Stimulated activated CD8-positive, alpha-beta memory T cell treated with anti-CD3 and anti-CD28 coated beads, Interleukin-12 subunit alpha, Interleukin-12 subunit beta, amount 100 ng/mL, for 1 hour (primary cell): Measurements from ENCODE around the gene DMTF1.

Source experiments
- DNase-seq: peaks from one replicate; pipeline ENCODE4 v3.0.0-alpha.2; 2020; ENCODE audit warnings: low read depth

The DMTF1 gene

DNA sequence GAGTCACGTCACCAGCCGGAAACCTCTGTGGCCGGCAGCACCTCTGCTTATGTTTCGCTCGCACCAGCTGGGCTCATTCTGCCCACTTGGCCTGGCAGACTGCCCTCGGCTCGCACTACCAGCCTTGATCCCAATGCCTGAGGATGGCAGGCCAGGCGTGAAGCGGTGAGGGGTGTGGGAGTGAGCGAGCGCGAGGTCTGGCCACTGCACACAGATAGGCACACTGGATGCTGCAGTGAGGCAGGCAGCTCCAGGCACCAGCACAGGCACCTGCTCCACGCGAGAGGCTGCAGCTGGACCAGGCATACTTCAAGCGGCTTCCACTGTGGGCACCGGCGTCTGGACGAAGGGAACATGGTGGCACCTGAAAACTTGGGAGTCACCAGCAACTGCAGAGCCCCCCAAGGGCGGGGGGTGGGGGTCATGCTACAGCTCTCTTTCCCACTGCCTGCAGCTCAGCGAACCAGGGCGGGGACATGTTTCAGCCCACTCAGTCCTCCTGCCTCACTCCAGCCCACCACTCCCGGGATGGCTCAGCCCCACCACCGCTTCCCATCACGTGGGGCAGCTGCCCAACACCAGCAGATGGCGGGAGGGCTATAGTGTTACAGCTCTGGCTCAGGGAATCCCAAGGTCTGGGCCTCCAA lies 5.4 kb upstream of the DMTF1 start:
- no peak for DNase-seq

DNA sequence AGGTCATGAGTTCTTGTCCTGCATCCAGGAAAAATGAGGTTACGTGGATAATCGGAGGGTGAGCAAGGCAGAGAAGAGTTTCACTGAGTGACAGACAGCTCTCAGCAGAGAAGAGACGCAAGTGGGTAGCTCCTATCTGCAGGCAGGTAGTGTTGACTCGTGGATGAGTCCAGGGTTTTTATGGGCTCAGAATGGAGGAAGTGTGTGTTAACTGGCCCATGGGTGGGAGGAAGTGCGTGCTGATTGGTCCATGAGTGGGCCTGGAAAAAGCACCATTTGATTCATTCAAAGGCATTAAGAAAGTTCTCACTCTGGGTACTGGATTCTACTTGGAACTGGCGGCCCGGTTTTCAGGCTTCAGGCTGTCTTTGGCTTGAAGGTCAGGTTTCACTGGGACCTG lies 4.8 kb upstream of the DMTF1 start:
- DNase-seq = no peak

- no peak for DNase-seq
These were observed 3.8 kb upstream of the DMTF1 start for GRCh38 chr7:87148332-87148955.

DNA sequence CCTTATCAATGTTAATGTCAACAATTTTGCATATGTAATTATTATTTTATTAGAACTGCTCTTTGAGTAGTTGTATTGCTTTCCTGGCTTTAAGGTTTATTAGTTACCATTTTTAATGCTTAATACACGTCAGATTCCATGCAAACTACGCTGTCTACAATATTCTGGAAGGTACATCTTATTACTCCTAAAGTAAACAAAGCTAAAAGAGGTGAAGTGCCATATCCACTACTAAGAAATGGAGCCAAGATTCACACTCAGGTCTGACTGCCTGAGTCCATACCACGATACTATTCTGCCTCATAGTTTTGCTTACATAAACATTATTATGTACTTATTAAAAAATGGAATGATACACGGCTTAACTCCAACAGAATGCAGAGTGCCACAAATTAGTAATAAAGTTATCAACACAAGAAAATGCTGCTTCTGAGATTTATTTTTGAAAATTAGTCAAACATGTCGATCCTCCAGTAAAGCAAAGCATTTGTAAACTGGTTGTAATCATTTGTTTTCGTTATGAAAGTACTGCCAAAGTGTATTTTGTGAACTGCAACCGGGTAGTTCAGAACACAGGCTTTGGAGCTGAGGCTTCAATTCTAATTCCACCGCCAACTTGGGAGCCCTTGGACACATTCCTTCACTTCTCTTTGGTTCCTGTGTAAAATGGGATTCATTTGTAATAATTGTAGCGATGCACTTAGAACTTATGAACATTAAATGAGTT lies 1.1 kb upstream of the DMTF1 start:
- DNase-seq = no peak

DNA sequence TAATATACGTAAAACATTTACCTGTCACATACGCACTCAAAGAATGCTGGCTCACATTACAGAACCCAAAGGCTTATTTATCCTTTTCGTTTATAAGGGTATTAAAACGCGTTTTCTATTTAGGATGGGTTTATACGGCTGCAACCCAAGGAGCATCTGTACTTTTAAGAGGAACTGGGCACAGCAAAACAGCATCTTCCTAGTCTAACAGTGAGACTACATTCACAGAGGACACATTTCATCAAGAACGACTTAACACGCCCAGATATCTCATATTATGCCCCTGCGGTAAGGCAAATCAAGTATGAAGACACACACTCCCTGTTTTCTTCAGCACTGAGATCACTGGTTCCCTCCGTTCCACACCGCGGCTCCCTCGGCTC lies 533 bp upstream of the DMTF1 start:
- no peak for DNase-seq

- DNase-seq = no peak
These were observed 816 bp downstream of the DMTF1 start for GRCh38 chr7:87152897-87153641.

- no peak for DNase-seq
These were observed 1.9 kb downstream of the DMTF1 start for GRCh38 chr7:87154166-87154565.

GRCh38 chr7:87154569-87154968 lies 2.3 kb downstream of the DMTF1 start:
- DNase-seq = no peak

DNA sequence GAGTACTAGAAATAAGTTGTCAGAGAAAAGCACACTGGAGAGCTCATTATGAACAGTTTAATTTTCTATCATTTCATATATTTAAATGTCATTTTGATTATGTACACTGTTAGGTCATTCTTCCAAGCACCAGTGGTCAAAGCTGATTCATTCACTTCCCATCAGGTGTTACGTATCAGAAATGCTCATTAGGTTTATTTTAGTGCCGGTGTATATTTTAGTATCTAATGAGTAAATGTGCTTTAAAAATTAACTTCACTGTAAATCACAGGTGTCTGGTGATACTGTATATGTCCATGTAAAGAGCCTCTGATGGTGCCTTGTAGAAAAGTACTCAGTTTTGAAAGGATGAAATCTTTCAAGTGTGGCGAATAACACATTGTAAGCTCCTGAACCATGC lies 3.5 kb downstream of the DMTF1 start:
- DNase-seq = no peak

DNA sequence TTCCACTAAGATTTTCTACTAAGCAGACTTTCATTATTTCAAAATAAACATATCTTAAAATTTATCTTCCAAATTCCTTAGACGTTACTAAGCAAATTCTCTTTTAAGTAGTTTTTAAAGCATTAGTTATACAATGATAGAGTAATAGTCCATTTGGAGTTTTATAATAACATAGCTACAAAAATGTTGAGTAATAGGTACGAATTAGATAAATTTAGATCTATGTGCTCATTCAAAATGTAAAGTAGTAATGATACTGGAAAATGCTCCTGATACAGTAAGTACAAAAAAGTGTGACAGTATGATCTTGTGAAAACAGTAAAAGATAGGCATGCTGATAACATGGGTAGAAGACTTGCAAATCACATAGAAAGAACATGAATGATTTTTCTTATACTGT lies 4.5 kb downstream of the DMTF1 start:
- no peak for DNase-seq

DNA sequence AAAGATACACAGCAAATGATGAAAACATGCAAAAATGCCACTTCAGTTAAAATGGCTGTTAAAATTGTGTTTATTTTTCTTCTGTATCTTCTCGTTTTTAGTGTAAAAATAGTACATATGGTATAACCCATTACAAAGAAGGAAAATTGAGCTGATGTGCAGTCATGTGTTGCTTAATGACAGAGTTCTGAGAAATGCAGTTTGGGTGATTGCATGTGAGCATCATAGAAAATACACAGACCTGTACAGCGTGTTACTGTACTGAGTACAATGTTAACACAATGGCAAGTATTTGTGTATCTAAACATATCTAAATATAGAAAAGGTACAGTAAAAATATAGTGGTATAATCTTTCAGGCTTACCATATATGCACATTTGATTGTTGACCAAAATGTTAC lies 7.3 kb downstream of the DMTF1 start:
- no peak for DNase-seq

DNA sequence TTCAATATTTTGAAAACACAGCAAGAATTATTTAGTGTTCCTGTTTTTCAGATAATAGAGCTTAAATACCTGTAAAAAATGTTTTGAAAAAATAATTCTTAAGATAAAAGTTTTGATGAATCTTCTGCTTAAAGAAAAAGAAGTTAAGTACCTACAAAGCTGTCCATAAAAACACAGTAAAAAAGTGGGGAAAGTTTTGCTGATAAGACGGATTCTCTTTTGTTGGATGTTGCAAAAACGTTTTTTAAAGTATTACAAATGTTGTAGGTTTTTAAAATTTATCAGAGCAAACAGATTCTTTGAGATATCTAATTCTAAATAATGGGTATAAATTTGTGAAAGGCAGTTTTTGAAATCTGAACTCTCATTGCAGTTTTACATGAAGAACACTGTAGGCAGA lies 12.2 kb downstream of the DMTF1 start:
- no peak for DNase-seq

DNA sequence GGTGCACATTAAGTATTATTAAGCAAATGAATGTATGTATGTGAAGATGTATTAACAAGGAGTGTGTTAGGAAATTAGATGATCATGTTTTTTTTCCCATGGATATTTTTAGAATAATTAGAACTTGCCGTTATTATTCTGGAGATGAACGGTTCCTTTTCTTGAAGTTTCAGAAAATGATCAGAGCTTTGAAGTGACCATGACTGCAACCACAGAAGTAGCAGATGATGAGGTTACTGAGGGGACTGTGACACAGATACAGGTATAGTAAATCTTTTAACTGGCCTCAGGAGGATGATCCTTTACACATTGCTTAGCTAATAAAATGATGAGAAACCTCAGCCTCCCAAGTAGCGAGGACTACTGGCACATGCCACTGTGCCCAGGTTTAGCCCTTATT lies 18.6 kb downstream of the DMTF1 start:
- DNase-seq = no peak

- no peak for DNase-seq
These were observed 19.2 kb downstream of the DMTF1 start for GRCh38 chr7:87171282-87171934.

DNA sequence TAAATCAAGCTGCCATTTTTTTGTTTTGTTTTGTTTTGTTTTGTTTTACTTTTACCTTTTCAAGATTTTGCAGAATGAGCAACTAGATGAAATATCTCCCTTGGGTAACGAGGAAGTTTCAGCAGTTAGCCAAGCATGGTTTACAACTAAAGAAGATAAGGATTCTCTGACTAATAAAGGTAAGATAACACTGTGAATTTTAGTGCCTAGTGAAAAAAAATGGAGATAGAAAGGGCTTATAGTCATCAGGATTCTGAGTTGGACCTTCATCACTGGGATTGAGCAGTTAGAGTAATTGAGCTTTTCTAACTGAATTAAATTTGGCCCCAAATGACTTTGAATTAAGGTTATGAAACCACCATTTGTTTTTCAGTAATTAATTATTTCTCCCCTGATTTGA lies 21.2 kb downstream of the DMTF1 start:
- no peak for DNase-seq

- no peak for DNase-seq
These were observed 26.1 kb downstream of the DMTF1 start for GRCh38 chr7:87178320-87178719.

DNA sequence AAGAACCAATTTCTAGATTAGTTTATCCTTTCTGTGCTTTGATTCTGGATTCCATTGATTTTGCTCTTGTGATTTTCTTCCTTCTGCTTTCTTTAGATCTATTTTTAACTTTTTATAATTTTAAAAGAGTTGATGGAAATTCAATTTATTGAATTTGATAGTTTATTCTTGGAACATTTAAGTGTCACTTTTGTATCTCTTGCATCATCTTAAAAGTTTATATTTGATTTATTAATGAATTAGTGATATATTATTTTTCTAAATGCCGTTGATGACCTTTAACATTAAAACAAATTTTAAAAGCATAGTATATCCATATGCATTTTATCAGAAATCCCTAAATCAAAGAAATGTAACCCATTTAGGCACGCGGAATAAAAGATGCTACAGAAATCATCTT lies 26.9 kb downstream of the DMTF1 start:
- no peak for DNase-seq

DNA sequence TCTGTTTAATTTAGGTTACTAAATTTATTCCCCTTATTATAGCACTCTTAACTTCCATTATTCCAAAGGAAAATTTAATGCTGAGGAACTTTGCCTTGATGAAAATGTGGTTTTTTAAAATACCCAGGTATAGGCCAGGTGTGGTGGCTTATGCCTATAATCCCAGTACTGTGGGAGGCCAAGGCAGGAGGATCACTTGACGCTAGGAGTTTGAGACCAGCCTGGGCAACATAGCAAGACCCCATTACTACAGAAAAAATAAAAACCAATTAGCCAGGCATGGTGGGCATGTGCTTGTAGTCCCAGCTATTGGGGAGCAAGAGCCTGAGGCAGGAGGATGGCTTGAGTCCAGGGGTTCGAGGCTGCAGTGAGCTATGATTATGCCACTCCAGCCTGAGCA lies 34.9 kb downstream of the DMTF1 start:
- DNase-seq = no peak

GRCh38 chr7:87188930-87189329 lies 36.7 kb downstream of the DMTF1 start:
- DNase-seq = no peak

DNA sequence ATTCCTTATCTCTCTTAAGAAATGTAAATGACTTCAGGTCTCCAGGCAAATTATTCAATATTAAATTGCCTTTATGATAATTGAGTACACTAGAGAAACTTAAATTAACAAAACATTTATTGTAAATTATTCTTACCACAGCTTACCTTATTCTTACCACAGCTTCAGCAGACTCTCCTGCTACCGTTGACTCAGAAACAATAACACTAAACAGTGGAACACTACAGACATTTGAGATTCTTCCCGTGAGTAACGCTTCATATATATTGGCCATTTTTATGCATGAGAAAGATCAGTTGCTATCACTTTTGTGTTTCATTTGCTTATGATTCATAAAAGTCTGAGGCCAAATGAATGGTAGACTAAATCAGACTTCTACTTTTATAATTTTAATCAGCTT lies 38.5 kb downstream of the DMTF1 start:
- no peak for DNase-seq

- DNase-seq = no peak
These were observed 40.7 kb downstream of the DMTF1 start for GRCh38 chr7:87192784-87193487.

- no peak for DNase-seq
These were observed 41.7 kb downstream of the DMTF1 start for GRCh38 chr7:87193912-87194311.
